Stomach (tissue), 9 donors: ENCODE results near the gene OXT. TPM values are rescaled to one million over a fixed set of nuclear protein-coding genes. Genes with fewer than 3 reads are reported as not detected.
"Not testable (repeated sequence)": the region's sequence is repeated elsewhere in the genome, so short reads cannot be mapped to it uniquely, and the experiment has no call there.

Source experiments
- DNase-seq, 2 donors: peaks; one replicate each; pipeline versions ENCODE4 v3.0.0 to v3.0.0-alpha.2; 2013 to 2019
- H3K27ac ChIP-seq, 5 donors: fragments of 200-600 bp in 4 of 5; sonication (generic) in 4 of 5; one replicate each; pipeline ENCODE4 v1.5.1; 2013 to 2019; ENCODE audit warnings: mild to moderate bottlenecking in 1 of 5, moderate library complexity in 1 of 5
- H3K27me3 ChIP-seq, 3 donors: fragments of 200-600 bp; sonication (generic); one replicate each; pipeline ENCODE4 v1.5.1; 2017 to 2019; ENCODE audit warnings: mixed run types in 1 of 3
- H3K36me3 ChIP-seq, 4 donors: fragments of 200-600 bp; sonication (generic); 1 replicate in 3 of 4; 2 replicates in 1 of 4; pipeline ENCODE4 v1.5.1; 2016 to 2019
- H3K4me1 ChIP-seq, 4 donors: fragments of 200-600 bp; sonication (generic); one replicate each; pipeline ENCODE4 v1.5.1; 2016 to 2019
- H3K4me3 ChIP-seq, 4 donors: fragments of 200-600 bp; sonication (generic) in 3 of 4; one replicate each; pipeline ENCODE4 v1.5.1; 2016 to 2019; ENCODE audit warnings: mild to moderate bottlenecking in 1 of 4
- H3K9me3 ChIP-seq, 4 donors: fragments of 200-600 bp; sonication (generic); one replicate each; pipeline ENCODE4 v1.5.1; 2016 to 2019
- CTCF ChIP-seq, 7 experiments: fragments of 450-650 bp in 4 of 7; fragments of 200-600 bp in 3 of 7; sonication (generic) in 3 of 7; IDR thresholded peaks; one replicate each; pipeline ENCODE4 v1.5.1; 2016 to 2019; ENCODE audit warnings: antibody characterized with exemption in 7 of 7, control low read depth in 2 of 7, mild to moderate bottlenecking in 1 of 7
- EP300 ChIP-seq: sonication (generic); formaldehyde crosslinking; IDR thresholded peaks from one replicate; pipeline ENCODE4 v1.6.1; 2017; ENCODE audit warnings: antibody characterized with exemption
- POLR2A ChIP-seq, 4 donors: fragments of 450-650 bp; IDR thresholded peaks; one replicate each; pipeline ENCODE4 v1.6.1; 2016; ENCODE audit warnings: antibody characterized with exemption in 4 of 4, control low read depth in 2 of 4, mild to moderate bottlenecking in 1 of 4, moderate library complexity in 1 of 4
- POLR2AphosphoS5 ChIP-seq, 3 donors: sonication (generic); formaldehyde crosslinking; IDR thresholded peaks; one replicate each; pipeline ENCODE4 v1.6.1; 2016; ENCODE audit warnings: antibody characterized with exemption in 3 of 3
- WGBS, 5 donors: extraction: QIAGEN DNeasy Blood & Tissue Kit in 3 of 5; methylation state at CpG; one replicate each; pipeline versions ENCODE4 v1.1.5 to v1.1.7; 2013 to 2018; 5-methylcytosine and 5-hydroxymethylcytosine counted together
- intact Hi-C: fragments of 100-400 bp; cut with DNase I; formaldehyde crosslinking; loops from one replicate; pipeline ENCODE4 v1.15.1; 2023; ENCODE audit warnings: low total_unique reads
- polyA plus RNA-seq, 3 donors: library from polyadenylated mRNA; stranded (reverse); fragments of 200-250 nt; gene quantifications; one replicate each; pipeline ENCODE4 v1.2.3, GENCODE V29; 2013
- total RNA-seq, 5 donors: library from RNA; depleted of rRNA; stranded (reverse); fragments of >200 nt; gene quantifications; one replicate each; pipeline versions ENCODE4 v1.1.0 to v1.2.3, GENCODE V29; 2014 to 2016
- donor health status: healthy with polysubstance abuse.
- donor health status: Bipolar disorder and iron deficiency.
- donor health status: healthy.

Gene OXT
- total and polyA plus RNA-seq, 8 donors = 0.45 TPM; not detected in 7

- TF ChIP-seq EP300 = no peak
- no peak for TF ChIP-seq CTCF (IDR thresholded peaks at IDR 0.05)
- no peak for TF ChIP-seq POLR2A (IDR thresholded peaks at IDR 0.05)
- TF ChIP-seq POLR2AphosphoS5 (IDR thresholded peaks at IDR 0.05) = no peak
- no peak overlapping the region for H3K4me3 ChIP-seq
- H3K9me3 ChIP-seq = no peaks in the 10 kb centered on the region
- intact Hi-C loops = no loop called here
- 72 to 81% (median 77%) methylated on average over 4 of the region's 4 CpGs for WGBS, 5 donors
- no peak for DNase-seq
- H3K4me1 ChIP-seq = peaks cover 10 to 16% (median 14%) of the 10 kb centered on the region in 4 donors
- no peak overlapping the region for H3K27ac ChIP-seq
- no peaks in the 10 kb centered on the region for H3K36me3 ChIP-seq
- peaks cover 5 to 35% (median 21%) of the 10 kb centered on the region in 3 donors for H3K27me3 ChIP-seq
Observed at GRCh38 chr20:3070725-3071124, 695 bp upstream of the OXT start.

GRCh38 chr20:3071266-3071609 lies 182 bp upstream of the OXT start:
- H3K27me3 ChIP-seq = peaks cover 5 to 40% (median 21%) of the 10 kb centered on the region in 3 donors
- no peak for DNase-seq
- peaks cover 10 to 16% (median 14%) of the 10 kb centered on the region in 4 donors for H3K4me1 ChIP-seq
- peak overlapping the region; percentile 48 to 60 (median 52) for H3K4me3 ChIP-seq
- no peaks in the 10 kb centered on the region for H3K36me3 ChIP-seq
- intact Hi-C loops = no loop called here
- TF ChIP-seq EP300 = no peak
- no peak for TF ChIP-seq CTCF (IDR thresholded peaks at IDR 0.05)
- TF ChIP-seq POLR2AphosphoS5 (IDR thresholded peaks at IDR 0.05) = no peak
- no peak for TF ChIP-seq POLR2A (IDR thresholded peaks at IDR 0.05)
- no peak overlapping the region for H3K27ac ChIP-seq
- WGBS, 5 donors = 75 to 87% (median 85%) methylated on average over 14 to 16 of the region's 16 CpGs
- no peaks in the 10 kb centered on the region for H3K9me3 ChIP-seq

- Histone ChIP-seq H3K27me3 (peaks cover 5 to 49% (median 21%) of the 10 kb centered on the region in 3 donors), H3K36me3 (no peaks in the 10 kb centered on the region), H3K9me3 (no peaks in the 10 kb centered on the region), H3K27ac (no peak overlapping the region), H3K4me3 (peak overlapping the region in 3 of 4 donors; percentile 48 to 60 (median 53)), H3K4me1 (peaks cover 10 to 16% (median 14%) of the 10 kb centered on the region in 4 donors)
- TF ChIP-seq POLR2A (IDR thresholded peaks at IDR 0.05) = no peak
- no peak for TF ChIP-seq CTCF (IDR thresholded peaks at IDR 0.05)
- no peak for TF ChIP-seq POLR2AphosphoS5 (IDR thresholded peaks at IDR 0.05)
- TF ChIP-seq EP300 = no peak
- intact Hi-C loops = no loop called here
- DNase-seq = no peak
- 80 to 85% (median 84%) methylated on average over 21 to 22 of the region's 22 CpGs for WGBS, 5 donors
Observed at GRCh38 chr20:3072530-3073250, 1.3 kb downstream of the OXT start.

- H3K27ac ChIP-seq, intact Hi-C loops, H3K9me3 ChIP-seq, H3K36me3 ChIP-seq, DNase-seq, H3K4me3 ChIP-seq: not testable (repeated sequence)
- WGBS, 5 donors = 88 to 94% (median 90%) methylated on average over 7 to 8 of the region's 8 CpGs
- Histone ChIP-seq H3K4me1 (peaks cover 10 to 16% (median 14%) of the 10 kb centered on the region in 4 donors), H3K27me3 (peaks cover 5 to 49% (median 21%) of the 10 kb centered on the region in 3 donors)
Observed at GRCh38 chr20:3073251-3073643, 1.8 kb downstream of the OXT start.

- no peak for TF ChIP-seq EP300
- no peak for TF ChIP-seq POLR2AphosphoS5 (IDR thresholded peaks at IDR 0.05)
- no peak for TF ChIP-seq POLR2A (IDR thresholded peaks at IDR 0.05)
- no peak for TF ChIP-seq CTCF (IDR thresholded peaks at IDR 0.05)
- intact Hi-C loops = no loop called here
- peaks cover 5 to 57% (median 21%) of the 10 kb centered on the region in 3 donors for H3K27me3 ChIP-seq
- H3K4me3 ChIP-seq = no peak overlapping the region
- no peaks in the 10 kb centered on the region for H3K36me3 ChIP-seq
- peak in 1 of 2 donors; percentile 41 for DNase-seq
- no peaks in the 10 kb centered on the region for H3K9me3 ChIP-seq
- peaks cover 10 to 16% (median 14%) of the 10 kb centered on the region in 4 donors for H3K4me1 ChIP-seq
- H3K27ac ChIP-seq = no peak overlapping the region
- WGBS, 5 donors = 34 to 49% (median 45%) methylated on average over 6 of the region's 6 CpGs
Observed at GRCh38 chr20:3074812-3075211, 3.4 kb downstream of the OXT start.

- H3K27me3 ChIP-seq = peaks cover 5 to 61% (median 21%) of the 10 kb centered on the region in 3 donors
- H3K36me3 ChIP-seq, H3K4me3 ChIP-seq, intact Hi-C loops, DNase-seq, H3K27ac ChIP-seq, H3K9me3 ChIP-seq: not testable (repeated sequence)
- peaks cover 10 to 16% (median 14%) of the 10 kb centered on the region in 4 donors for H3K4me1 ChIP-seq
- 68 to 86% (median 80%) methylated on average over 6 of the region's 6 CpGs for WGBS, 5 donors
Observed at GRCh38 chr20:3075315-3075714, 3.9 kb downstream of the OXT start.
